T-helper 22 cell (primary cell): ENCODE data around the gene FOXD2.
"Not testable (repeated sequence)": the region's sequence is repeated elsewhere in the genome, so short reads cannot be mapped to it uniquely, and the experiment has no call there.

Experiments
- DNase-seq: peaks from one replicate; pipeline ENCODE4 v3.0.0-alpha.2; 2020; ENCODE audit warnings: low read depth

The FOXD2 gene

GRCh38 chr1:47440599-47441081 is 2.8 kb downstream of the FOXD2 start:
- no peak for DNase-seq

- DNase-seq: no peak
Measured at GRCh38 chr1:47441450-47442106, 3.7 kb downstream of the FOXD2 start.

GRCh38 chr1:47442202-47442601 is 4.4 kb downstream of the FOXD2 start:
- no peak for DNase-seq

- no peak for DNase-seq
Measured at GRCh38 chr1:47442842-47443529, 5.1 kb downstream of the FOXD2 start.

GRCh38 chr1:47443530-47444296 is 5.9 kb downstream of the FOXD2 start:
- DNase-seq: no peak

GRCh38 chr1:47444297-47444561 is 6.4 kb downstream of the FOXD2 start:
- no peak for DNase-seq

GRCh38 chr1:47444562-47445465 is 7.0 kb downstream of the FOXD2 start:
- no peak for DNase-seq

- no peak for DNase-seq
Measured at GRCh38 chr1:47445823-47446550, 8.1 kb downstream of the FOXD2 start.

- no peak for DNase-seq
Measured at GRCh38 chr1:47448462-47449222, 10.8 kb downstream of the FOXD2 start.

- DNase-seq: no peak
Measured at GRCh38 chr1:47449822-47450552, 12.1 kb downstream of the FOXD2 start.

- DNase-seq: no peak
Measured at GRCh38 chr1:47450606-47451005, 12.8 kb downstream of the FOXD2 start.

- no peak for DNase-seq
Measured at GRCh38 chr1:47452426-47452825, 14.6 kb downstream of the FOXD2 start.

GRCh38 chr1:47453910-47454309 is 16.1 kb downstream of the FOXD2 start:
- DNase-seq: not testable (repeated sequence)

- no peak for DNase-seq
Measured at GRCh38 chr1:47456250-47456649, 18.4 kb downstream of the FOXD2 start.

GRCh38 chr1:47457547-47457946 is 19.7 kb downstream of the FOXD2 start:
- DNase-seq: not testable (repeated sequence)

- no peak for DNase-seq
Measured at GRCh38 chr1:47459253-47459788, 21.5 kb downstream of the FOXD2 start.

- no peak for DNase-seq
Measured at GRCh38 chr1:47460040-47460439, 22.2 kb downstream of the FOXD2 start.

GRCh38 chr1:47460456-47460855 is 22.6 kb downstream of the FOXD2 start:
- DNase-seq: no peak

GRCh38 chr1:47465605-47466004 is 27.8 kb downstream of the FOXD2 start:
- DNase-seq: no peak
